ENCODE data around the gene VSIG8.

Gene VSIG8

DNA sequence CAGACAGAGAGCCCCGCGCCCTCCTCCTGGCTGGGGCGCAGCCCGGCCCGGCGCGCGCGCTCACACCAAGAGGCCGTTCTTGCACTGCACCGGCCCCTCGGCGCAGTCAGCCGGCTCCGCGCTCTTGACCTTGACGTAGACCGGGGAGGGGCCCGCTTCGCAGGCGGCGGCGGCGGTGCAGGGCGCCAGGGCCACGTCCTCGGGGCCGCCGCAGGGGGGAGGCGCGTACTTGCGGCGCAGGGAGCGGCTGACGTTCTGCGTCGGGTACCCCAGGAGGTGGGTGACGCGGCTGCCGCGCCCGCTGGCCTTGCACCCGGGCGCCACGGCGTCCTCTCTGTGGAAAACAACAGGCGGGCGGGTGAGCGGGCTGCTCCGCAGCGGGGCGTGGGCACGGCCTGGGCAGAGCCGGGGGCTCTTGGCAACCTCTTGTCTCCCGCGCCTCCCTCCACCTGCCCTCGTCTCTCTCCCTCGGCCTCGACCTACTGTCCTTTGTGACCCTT is 7.7 kb downstream of the VSIG8 start:
- peak; percentile 52 for DNase-seq

- peak; percentile 44 for DNase-seq
Observed at GRCh38 chr1:159854116-159854692, 8.3 kb downstream of the VSIG8 start.

- no peak for DNase-seq
Observed at GRCh38 chr1:159853417-159854115, 8.9 kb downstream of the VSIG8 start.

- DNase-seq: no peak
Observed at GRCh38 chr1:159851407-159851806, 11.1 kb downstream of the VSIG8 start.

- no peak for DNase-seq
Observed at GRCh38 chr1:159849626-159850366, 12.7 kb downstream of the VSIG8 start.

DNA sequence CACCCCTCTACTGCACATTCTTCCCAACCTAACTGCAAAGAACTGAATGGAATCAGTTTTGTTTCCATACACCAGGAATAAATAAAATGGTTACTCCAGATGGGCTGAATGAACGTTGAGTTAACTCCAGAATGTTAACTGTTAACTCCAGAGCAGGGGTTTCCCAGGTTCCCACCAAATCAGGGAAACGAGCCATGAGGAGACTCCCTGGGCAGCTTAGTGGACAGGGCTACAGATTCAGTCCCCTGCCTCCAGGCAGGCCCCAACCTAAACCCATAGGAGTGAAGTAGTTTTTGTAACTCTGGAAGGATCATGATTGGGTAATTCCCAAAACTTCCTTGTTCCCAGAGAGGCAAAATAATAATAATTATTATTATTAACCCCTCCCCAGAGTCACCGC is 14.1 kb downstream of the VSIG8 start:
- DNase-seq: no peak

DNA sequence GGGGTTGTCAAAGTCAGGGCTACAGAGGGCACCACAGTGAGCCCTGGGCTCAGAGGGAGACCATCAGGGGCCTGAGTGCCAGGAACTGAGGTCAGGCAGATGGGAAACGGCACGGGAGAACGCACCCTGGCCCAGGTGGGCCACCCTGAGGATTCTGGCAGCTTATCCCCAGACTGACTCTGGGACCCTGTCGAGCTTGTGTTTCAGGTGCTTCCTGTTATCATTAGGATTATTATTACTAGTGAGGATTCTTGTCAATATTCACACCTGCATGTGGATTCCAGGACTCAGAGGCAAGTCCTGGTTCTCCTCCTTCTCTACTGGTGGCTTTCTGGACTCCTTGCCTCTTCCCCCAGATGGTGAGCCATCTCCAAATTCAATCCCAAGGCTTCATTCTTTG is 15.2 kb downstream of the VSIG8 start:
- no peak for DNase-seq

DNA sequence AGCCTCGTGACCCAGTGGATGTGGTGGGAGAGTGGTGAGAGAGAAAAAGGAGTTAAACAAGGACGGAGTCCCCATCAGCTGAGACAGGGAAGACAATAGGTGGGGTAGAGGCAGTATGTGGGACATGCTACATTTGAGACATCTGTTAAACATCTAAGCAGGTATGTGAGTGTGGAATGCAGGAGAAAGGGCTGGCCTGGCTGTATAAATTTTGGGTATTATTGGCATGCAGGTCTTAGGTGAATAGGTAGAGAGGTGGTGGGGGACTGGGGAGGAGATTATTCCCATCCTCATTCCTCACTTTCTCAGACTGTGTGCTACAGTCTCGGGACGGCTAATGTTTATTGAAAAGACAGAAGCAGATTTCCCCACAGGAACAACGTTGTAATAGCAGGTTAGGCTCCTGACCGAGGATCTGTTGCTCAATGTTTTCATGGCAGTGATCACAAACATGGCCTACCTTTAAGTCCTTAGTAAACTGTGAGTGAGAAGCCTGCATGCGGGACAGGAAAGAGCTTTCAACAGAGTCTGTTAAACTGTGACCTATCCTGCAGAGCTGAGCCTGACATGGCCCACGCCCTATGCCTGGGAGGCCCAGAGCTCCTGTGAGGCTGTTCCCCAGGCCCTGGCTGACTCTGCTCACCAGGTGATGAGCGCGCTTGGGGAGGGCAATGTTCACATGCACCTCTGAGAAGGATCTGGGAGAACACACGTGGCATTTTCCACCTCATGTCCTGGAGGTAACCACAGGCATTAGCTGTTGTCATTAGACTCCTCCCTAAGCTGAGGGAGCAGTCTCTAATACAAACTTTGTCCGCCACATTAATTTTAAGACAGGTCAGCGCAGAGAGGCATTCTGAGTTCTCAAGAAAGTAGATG is 16.5 kb downstream of the VSIG8 start:
- DNase-seq: no peak

GRCh38 chr1:159843459-159843858 is 19.0 kb downstream of the VSIG8 start:
- no peak for DNase-seq

GRCh38 chr1:159841749-159842148 is 20.7 kb downstream of the VSIG8 start:
- no peak for DNase-seq

GRCh38 chr1:159839116-159839849 is 23.2 kb downstream of the VSIG8 start:
- no peak for DNase-seq

DNA sequence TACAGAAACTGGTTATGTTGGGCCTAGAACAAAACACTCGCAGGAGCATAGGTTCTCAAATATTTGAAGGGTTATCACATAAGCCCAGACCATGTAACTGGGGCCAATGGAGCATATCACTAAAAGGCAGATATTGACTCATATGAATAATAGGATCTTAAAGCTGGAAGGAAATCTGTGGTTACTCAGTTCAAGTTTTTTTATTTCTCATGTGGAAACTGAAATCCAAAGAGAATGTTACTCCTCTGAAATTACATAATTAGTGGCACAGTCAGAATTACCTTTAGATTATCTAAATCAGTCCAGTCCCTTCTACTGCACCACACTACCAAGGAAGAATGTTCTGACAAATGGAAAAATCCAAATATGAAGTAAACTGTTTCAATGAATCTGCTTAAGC is 23.7 kb downstream of the VSIG8 start:
- DNase-seq: no peak

- DNase-seq: no peak
Observed at GRCh38 chr1:159835862-159836525, 26.5 kb downstream of the VSIG8 start.

DNA sequence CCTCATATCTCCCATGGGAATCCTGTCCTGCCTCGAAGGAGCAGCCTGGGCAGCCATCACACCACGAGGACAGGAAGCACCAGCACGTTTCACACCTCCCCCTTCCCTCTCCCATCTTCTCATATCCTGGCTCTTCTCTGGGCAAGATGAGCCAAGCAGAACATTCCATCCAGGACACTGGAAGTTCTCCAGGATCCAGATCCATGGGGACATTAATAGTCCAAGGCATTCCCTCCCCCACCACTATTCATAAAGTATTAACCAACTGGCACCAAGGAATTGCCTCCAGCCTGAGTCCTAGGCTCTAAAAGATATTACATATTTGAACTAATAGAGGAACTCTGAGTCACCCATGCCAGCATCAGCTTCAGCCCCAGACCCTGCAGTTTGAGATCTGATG is 27.1 kb downstream of the VSIG8 start:
- DNase-seq: no peak

DNA sequence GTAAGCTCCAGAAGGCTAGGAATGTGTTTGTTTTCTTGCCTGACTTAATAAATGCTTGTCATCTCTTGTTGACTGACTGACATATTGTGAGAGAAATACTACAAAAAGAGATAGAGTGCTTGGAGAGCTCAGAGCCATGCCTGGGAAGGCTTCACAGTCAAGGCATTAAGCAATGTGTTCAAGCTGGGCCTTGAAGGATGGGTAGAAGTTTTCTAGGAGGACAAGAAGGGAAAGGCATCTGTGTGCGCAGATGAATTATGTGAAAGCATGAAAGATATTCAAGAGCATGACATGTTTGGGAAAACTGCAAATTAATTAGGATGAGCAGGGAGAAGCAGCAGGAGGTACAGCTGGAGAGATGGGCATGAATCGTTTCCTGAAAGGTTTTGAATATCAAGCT is 30.1 kb downstream of the VSIG8 start:
- DNase-seq: no peak

- no peak for DNase-seq
Observed at GRCh38 chr1:159831412-159832141, 30.9 kb downstream of the VSIG8 start.

DNA sequence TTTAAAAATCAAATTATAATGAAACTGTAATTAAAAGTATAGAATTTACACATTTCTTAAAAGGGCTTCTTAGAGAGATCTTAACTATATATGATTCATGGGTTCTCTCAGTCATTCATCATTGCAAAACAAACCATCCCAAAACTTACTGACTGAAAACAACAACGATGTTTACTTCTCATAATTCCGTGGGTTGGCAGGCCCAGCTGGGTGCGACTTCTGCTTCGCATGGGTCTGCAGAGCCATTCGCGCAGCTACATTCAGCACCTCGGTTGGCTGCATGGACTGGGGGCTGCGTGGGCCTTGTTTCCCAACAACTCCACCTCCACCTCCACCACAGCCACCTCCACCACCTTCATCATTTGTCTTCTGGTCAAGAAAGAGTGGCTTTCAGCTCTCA is 31.7 kb downstream of the VSIG8 start:
- no peak for DNase-seq

- DNase-seq: no peak
Observed at GRCh38 chr1:159829822-159830465, 32.5 kb downstream of the VSIG8 start.

GRCh38 chr1:159829273-159829634 is 33.2 kb downstream of the VSIG8 start:
- DNase-seq: peak; percentile 12

- no peak for DNase-seq
Observed at GRCh38 chr1:159828581-159829272, 33.7 kb downstream of the VSIG8 start.
